ENCODE data around the gene CMTM7.

The CMTM7 gene

DNA sequence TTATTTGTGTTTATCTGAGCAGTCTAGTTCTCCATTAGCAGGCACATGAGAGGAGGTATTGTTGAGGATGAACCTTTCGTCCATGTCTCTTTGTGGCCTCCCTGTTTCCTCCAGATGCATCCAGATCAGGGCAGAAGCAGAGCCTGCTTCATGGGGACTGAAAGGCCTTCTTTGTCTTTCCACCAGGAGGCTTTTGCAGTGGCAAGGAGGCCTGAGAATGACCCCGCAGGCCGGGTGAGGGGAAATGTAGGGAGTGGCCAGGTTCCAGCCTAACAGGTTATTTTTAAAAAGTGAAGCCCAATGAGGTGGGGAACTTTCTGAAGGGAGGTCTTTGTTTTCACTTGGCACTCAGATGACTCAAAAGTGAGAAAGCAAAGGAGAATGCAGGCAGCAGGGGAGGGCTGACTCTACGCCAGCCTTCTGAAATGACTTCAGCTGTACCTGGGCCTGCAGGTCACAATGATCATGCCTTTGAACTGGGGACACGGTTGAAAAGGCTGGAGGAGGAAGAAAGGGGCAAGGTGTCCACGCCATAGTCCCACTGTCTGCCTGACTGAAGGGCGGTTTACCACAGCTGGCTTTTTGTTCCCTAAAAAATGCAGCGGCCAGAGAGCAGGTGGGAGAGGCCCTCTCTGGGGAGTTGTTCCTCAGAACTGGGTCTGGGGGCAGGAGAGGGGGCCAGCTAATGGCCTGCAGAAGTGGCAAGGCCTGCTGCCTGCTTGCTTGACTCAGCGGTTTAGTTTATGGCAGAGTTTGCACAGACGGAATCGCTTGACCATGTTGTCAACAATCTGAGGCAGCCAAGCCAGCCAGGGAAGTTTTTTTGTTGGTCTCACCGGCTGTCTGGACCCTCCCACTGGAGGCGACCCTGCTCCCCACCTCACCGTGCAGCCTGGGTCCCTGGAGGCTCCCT, 28.7 kb downstream of the CMTM7 start:
- peak overlapping the region; percentile 82 to 86 for H3K4me3 Mint-ChIP-seq
- H3K4me1 Mint-ChIP-seq = peaks cover 98% of the 10 kb centered on the region
- H3K9me3 Mint-ChIP-seq = no peaks in the 10 kb centered on the region
- H3K27me3 Mint-ChIP-seq = no peaks in the 10 kb centered on the region
- DNase-seq (peak; percentile 54 to 69), ATAC-seq (peak; percentile 88)
- peak overlapping the region; percentile 96 for H3K27ac Mint-ChIP-seq

DNA sequence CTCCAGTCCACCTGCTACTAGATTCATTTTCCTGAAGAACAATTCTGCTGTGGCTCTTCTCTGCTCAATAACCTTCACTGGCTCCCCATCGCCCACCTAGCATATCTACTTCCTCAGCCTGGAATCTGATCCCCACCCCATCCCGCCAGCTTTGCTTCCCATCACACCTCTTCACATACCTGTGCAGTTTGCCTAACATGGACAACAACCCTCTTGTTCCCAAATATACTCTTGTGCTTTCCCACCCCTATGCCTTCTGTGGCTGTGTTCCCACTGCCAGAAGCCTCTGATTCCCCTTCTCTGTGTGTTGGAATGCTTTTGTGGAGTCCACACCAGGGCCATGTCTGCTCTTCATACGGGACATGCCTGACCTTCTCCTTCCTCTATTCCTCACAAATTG, 29.5 kb downstream of the CMTM7 start:
- H3K27me3 Mint-ChIP-seq = no peaks in the 10 kb centered on the region
- peaks cover 98% of the 10 kb centered on the region for H3K4me1 Mint-ChIP-seq
- no peaks in the 10 kb centered on the region for H3K9me3 Mint-ChIP-seq
- peak overlapping the region; percentile 83 to 94 for H3K27ac Mint-ChIP-seq
- DNase-seq (no peak), ATAC-seq (no peak)
- H3K4me3 Mint-ChIP-seq = peak overlapping the region; percentile 82 to 86

DNA sequence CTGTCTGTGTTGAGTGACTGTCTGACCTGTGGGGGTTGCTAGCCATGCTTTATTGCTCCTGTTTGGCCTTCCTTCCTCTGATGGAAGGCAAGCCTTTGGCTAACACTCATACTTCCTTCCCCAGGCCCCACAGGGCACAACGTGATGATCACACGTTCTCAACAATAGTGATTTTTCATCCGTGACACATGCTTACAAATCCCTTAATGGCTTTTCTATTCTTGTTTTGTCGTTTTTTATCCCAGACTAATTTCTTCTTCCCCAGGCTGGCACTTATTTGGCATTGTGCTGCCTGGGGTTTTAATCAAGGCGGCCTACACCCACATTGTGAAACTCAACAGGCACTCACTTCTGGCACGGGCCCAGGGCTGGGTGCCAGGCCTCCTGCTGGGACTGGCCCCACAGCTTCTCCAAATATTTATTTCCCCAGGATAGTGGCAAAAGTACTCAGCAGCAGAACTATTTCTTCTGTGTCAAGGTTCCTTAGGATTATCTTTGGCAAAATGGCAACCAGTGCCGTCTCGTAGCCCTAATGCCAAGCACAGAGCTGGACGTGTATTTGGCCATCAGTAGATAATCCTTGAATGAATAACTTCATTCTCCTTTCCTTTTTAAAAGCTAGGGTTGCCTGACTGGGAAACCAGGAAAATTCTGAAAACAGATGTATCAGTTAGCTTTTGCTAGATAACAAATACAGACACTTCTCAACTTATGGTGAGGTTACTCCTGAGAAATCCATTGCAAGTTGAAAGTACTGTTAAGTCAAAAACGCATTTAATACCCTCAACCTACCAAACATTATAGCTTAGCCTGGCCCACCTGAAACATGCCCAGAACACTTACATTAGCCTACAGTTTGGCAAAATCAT, 30.6 kb downstream of the CMTM7 start:
- ATAC-seq = no peak
- Mint-ChIP-seq H3K27ac (peak overlapping the region in 1 of 2 donors; percentile 4), H3K9me3 (no peaks in the 10 kb centered on the region), H3K27me3 (no peaks in the 10 kb centered on the region), H3K4me1 (peaks cover 98% of the 10 kb centered on the region), H3K4me3 (peak overlapping the region; percentile 31 to 82)
- no peak for DNase-seq

DNA sequence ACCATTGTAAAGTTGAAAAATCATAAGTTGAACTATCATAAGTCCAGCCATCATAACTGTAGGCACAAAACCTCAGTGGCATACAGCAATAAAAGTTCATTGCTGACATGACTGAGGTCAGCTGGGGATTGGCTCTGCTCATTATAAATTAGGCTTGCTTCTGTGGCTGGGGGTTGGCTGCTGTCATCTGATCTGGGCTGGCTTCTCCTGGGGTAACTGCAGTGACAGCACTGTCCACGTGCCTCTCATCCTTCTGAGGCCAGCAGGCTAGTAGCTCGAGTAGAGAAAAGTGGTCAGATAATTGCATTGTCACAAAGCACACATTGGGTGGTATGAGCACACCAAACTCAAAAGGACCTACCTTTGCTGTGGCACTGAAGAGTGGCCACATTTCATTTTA, 31.3 kb downstream of the CMTM7 start:
- no peaks in the 10 kb centered on the region for H3K9me3 Mint-ChIP-seq
- no peak for DNase-seq
- H3K4me1 Mint-ChIP-seq = peaks cover 98% of the 10 kb centered on the region
- no peak for ATAC-seq
- H3K27me3 Mint-ChIP-seq = no peaks in the 10 kb centered on the region
- H3K27ac Mint-ChIP-seq = peak overlapping the region in 1 of 2 donors; percentile 83
- peak overlapping the region; percentile 12 to 27 for H3K4me3 Mint-ChIP-seq

DNA sequence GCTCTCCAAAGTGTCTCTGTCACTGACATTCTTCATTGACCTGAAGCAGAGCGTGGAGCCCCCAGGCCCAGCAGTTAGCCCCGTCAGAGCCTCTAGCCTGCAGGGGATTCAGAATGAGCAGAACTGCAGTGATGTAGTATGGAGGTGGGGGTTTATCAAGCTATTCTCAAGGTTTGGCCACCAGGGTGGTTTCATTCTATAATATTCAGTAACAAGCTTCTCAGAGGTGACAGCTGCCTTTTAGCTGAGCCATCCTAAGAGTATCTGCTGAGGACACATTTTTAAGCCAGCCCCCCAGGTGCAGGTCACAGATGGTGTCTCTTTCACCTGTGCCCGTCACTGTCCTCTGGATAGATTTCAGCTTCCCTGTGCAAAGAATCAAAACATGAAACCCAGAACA, 31.9 kb downstream of the CMTM7 start:
- peak overlapping the region; percentile 76 to 85 for H3K4me3 Mint-ChIP-seq
- DNase-seq = no peak
- H3K27ac Mint-ChIP-seq = peak overlapping the region; percentile 89 to 96
- no peaks in the 10 kb centered on the region for H3K27me3 Mint-ChIP-seq
- H3K4me1 Mint-ChIP-seq = peaks cover 98% of the 10 kb centered on the region
- peak; percentile 47 for ATAC-seq
- no peaks in the 10 kb centered on the region for H3K9me3 Mint-ChIP-seq

DNA sequence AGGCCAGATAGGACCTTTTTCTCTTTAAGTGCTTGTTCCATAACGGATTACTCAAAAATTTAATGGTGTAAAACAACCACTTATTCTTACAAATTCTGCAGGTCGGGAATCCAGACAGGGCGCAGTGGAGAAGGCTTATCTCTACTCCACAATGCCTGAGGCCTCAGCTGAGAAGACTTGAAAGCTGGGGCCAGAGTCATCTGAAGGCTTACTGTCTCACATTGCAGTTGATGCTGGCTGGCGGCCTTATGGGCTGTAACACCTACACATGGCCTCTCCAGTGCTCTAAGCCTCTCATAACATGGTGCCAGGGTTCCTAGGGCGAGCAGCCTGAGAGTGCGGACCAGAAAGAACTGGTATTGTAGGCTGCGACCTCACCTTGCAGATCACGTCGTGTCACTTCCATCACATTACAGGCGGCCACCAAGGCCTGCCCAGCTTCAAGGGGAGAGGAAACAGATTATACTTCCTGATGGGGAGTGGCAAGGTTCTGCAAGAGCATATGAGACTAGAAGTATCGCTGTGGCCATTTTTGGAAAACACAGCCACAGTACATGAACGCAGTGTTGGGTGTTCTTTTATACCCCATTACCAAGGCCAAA, 32.4 kb downstream of the CMTM7 start:
- H3K27me3 Mint-ChIP-seq = no peaks in the 10 kb centered on the region
- peak; percentile 49 for ATAC-seq
- H3K4me3 Mint-ChIP-seq = peak overlapping the region; percentile 76 to 85
- DNase-seq = peak in 1 of 2 donors; percentile 47
- no peaks in the 10 kb centered on the region for H3K9me3 Mint-ChIP-seq
- H3K4me1 Mint-ChIP-seq = peaks cover 100% of the 10 kb centered on the region
- peak overlapping the region; percentile 89 to 96 for H3K27ac Mint-ChIP-seq

DNA sequence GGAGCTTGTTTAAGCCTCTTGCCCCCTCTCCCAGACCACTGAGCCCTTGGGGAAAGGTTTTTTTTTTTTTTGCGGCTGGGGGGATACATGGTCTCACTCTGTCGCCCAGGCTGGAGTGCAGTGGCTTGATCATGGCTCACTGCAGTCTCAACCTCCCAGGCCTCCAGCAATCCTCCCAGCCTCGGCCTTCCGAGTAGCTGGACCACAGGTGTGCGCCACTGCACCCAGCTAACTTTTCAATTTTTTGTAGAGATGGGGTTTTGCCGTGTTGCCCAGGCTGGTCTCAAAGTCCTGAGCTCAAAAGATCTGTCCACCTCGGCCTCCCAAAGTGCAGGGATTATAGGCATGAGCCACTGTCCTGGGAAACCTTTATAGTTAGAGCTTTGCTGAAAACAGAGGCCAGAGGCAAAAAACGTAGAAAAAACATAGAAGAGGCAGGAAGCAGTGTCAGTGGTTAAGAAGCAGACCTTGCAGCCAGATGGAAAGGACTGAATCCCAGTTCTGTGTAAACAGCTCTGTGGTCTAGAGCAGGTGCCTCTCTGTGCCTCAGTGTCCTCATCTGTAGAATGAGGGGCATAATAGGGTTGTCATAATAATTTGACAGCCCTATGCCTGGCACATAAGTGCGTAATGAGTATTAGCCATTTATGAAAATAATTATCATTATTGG, 33.1 kb downstream of the CMTM7 start:
- no peak for ATAC-seq
- Mint-ChIP-seq H3K4me1 (peaks cover 100% of the 10 kb centered on the region), H3K4me3 (peak overlapping the region; percentile 76 to 85), H3K9me3 (no peaks in the 10 kb centered on the region), H3K27ac (peak overlapping the region; percentile 89 to 96), H3K27me3 (no peaks in the 10 kb centered on the region)
- no peak for DNase-seq

DNA sequence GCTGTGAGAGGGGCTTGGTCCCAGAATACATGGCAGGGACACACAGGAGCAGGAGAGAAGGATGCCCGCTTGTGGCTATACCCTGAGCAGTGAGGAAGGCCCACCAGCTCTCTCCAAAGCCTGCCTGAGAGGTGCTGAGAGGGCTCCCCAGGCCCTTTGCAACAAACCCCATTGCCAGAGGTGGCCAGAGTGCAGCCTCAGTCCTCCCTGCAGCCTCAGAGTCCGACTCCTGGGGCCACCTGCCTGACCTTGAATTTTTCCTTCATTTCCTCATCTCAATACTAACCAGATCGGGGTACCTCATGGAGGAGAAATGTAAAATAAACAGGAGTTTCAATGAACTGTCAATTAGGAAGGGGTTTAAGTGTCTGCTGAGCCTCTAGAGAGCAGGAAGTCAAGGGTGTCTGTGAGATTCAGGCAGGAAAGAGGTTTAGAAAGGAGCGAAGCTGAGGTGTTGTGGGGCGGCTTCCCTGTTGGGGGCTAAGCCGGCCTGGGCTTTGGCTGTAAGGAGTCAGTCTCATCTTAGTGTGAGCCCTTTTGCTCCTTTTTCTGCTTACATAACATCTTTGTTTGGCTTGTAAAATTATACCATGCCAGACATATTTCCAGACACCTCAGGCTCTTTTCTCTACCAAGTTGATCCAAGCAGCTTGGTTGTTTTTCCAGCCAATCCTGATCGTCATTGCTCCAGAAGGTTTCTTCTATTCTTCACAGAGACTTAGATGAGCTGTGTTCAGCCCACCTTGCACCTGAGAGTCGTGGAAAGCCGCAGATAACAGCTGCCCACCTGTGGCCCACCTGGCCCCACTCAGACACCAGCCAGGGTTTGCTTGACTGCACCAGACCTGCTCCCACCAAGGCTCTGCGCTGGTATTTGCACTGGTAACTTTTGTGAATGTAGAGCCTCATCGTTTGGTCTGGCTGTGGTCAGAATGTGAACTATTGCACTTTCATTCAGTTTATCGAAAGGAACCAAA, 36.7 kb downstream of the CMTM7 start:
- no peaks in the 10 kb centered on the region for H3K27me3 Mint-ChIP-seq
- H3K27ac Mint-ChIP-seq = peak overlapping the region; percentile 86 to 88
- peak overlapping the region; percentile 85 to 89 for H3K4me3 Mint-ChIP-seq
- peaks cover 100% of the 10 kb centered on the region for H3K4me1 Mint-ChIP-seq
- DNase-seq (peak in 1 of 2 donors; percentile 49), ATAC-seq (peak; percentile 48)
- no peaks in the 10 kb centered on the region for H3K9me3 Mint-ChIP-seq

DNA sequence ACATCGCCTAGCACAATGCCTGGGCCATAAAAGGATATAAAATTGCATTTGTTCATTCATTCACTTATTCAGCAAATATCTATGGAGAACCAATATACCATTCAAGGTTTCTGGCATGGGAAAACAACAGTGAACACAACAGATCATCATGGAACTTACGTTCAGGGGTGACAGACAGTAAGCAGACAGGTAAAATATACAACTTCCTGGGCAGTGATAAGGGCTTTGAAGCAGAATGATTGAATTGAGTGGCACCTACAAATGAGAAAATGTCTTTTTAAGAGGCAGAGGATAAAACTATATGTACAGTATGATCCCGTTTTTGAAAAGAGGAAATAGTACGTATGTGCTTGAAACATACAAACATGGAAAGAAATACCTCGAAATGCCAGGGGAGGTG, 39.2 kb downstream of the CMTM7 start:
- H3K9me3 Mint-ChIP-seq = no peaks in the 10 kb centered on the region
- no peak for ATAC-seq
- no peak for DNase-seq
- no peaks in the 10 kb centered on the region for H3K27me3 Mint-ChIP-seq
- H3K4me3 Mint-ChIP-seq = peak overlapping the region; percentile 54 to 86
- peaks cover 100% of the 10 kb centered on the region for H3K4me1 Mint-ChIP-seq
- H3K27ac Mint-ChIP-seq = peak overlapping the region; percentile 98 to 99

DNA sequence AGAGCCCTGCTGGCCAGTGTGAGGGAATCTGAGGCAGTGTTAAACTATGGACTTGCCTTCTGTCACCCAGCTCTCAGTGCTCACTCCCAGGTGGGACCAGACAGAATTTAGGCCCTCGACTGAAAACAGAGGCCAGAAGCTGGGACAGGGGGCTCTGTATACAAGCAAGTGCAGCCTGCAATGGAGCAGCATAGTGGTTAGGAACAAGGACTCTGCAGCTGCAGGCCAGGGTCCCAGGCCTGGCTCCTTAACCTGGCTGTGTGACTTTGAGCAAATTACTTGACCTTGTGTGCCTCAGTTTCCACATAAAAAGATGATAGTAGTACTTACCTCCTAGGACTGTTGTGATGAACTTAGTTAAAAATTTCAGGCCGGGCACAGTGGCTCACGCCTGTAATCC, 39.8 kb downstream of the CMTM7 start:
- H3K4me3 Mint-ChIP-seq = peak overlapping the region; percentile 54 to 86
- no peaks in the 10 kb centered on the region for H3K27me3 Mint-ChIP-seq
- H3K27ac Mint-ChIP-seq = peak overlapping the region; percentile 98 to 99
- H3K4me1 Mint-ChIP-seq = peaks cover 100% of the 10 kb centered on the region
- no peaks in the 10 kb centered on the region for H3K9me3 Mint-ChIP-seq
- no peak for DNase-seq
- no peak for ATAC-seq

DNA sequence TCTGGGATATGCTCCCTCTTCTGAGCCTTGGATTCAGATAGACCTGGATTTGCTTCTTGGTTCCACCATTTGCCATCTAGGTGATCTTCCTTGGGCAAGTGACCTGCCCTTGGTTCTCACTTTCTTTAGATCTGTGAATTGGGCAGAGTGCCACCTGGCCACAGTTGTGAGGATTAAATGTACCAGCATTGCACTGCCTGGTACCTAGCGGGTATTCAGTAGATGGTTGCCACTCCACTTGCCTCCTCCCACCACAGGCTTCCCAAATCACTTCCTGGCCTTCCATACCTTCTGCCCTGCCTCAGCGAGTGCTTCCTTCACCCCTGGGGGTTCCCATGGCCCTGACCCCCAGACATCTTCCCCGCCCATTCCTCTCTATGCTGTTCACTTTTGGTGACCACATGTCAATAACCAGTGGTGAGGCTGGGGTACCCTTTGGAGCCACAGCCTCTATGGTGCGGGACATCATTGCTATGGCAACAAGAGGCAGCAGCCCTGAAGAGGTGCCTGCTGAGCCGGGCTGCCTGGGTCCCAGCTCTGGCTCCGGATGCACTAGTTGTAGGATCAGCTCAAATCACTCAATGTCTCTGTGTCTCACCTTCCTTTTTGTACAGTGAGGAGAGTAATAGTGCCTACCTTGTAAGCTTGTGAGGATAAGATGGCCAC, 40.5 kb downstream of the CMTM7 start:
- peak overlapping the region; percentile 86 to 90 for H3K4me3 Mint-ChIP-seq
- peak overlapping the region; percentile 98 to 99 for H3K27ac Mint-ChIP-seq
- peaks cover 100% of the 10 kb centered on the region for H3K4me1 Mint-ChIP-seq
- no peaks in the 10 kb centered on the region for H3K9me3 Mint-ChIP-seq
- ATAC-seq = peak; percentile 35
- peak in 1 of 2 donors; percentile 54 for DNase-seq
- H3K27me3 Mint-ChIP-seq = no peaks in the 10 kb centered on the region

DNA sequence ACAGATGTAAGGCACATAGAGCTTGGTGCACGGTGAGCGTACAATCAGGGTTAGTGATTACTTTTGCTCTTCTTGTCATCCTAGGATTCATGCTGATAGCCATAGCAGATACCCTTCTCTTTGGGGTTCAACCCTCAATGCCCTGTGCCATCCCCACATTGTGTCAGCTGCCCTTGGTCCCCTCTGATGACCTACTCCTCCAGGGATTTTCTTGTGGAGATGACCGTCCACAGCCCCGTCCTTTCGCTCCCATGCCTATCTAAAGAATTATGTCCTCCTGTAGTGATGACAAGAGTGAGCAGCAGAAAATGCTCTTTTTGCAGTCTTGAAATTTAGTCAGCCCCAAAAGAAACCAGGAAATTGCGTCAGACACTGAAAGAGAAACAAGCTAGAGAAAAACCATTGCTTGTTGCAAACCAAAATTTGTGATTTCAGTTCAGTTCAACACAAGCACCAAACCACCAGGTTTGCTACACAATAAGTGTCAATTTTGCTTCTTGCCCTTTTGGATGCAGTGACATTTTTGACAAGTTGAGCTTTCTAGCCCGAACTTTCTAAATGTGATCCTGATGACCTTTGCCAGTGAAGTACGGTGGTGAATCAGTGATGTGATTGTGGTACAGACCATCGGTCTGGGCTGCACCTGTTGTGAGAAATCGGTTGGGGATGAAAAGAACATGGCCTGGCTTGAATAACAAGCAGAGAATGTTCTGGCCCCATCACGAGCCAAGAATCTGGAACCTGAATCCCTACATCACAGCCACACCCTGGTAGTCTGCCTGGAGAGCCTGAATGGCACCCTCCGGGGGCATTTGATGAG, 41.3 kb downstream of the CMTM7 start:
- Mint-ChIP-seq H3K27me3 (no peaks in the 10 kb centered on the region), H3K4me3 (peak overlapping the region; percentile 86 to 90)
- DNase-seq = peak; percentile 57 to 76

DNA sequence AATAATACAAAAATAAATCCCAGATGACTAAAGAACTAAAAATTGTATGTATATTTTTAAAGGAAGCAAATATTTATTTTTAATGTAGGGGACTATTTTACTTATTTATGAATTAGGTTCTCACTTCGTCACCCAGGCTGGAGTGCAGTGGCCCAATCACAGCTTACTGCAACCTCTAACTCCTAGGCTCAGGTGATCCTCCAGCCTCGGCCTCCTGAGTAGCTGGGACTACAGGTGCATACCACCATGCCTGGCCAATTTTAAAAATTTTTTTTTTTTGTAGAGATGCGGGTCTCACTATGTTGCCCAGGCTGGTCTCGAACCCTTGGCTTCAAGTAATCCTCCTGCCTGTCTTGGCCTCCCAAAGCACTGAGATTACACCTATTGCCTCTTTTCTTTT, 42.6 kb downstream of the CMTM7 start:
- Mint-ChIP-seq H3K4me1 (peaks cover 100% of the 10 kb centered on the region), H3K4me3 (no peak overlapping the region), H3K27ac (peak overlapping the region in 1 of 2 donors; percentile 74), H3K27me3 (no peaks in the 10 kb centered on the region), H3K9me3 (no peaks in the 10 kb centered on the region)
- no peak for ATAC-seq
- DNase-seq = no peak

More for the DNA sequence above, 41.3 kb downstream of the CMTM7 start:
- peak; percentile 78 for ATAC-seq
- H3K9me3 Mint-ChIP-seq = no peaks in the 10 kb centered on the region
- peak overlapping the region; percentile 98 to 99 for H3K27ac Mint-ChIP-seq
- peaks cover 100% of the 10 kb centered on the region for H3K4me1 Mint-ChIP-seq

Measured in stimulated activated naive CD8-positive, alpha-beta T cell treated with anti-CD3 and anti-CD28 coated beads, Interleukin-15, amount 100 ng/mL, for 72 hours (primary cell).